HCT116 (cell line): ENCODE measurements around the gene SNED1. TPM values are rescaled to one million over a fixed set of nuclear protein-coding genes. Genes with fewer than 3 reads are reported as not detected.

Experiments used
- ATAC-seq: fragments of 200-7000 bp; cut with Tn5 transposase; 2 replicates; pipeline ENCODE4 v1.9.1; 2020; ENCODE audit warnings: mild to moderate bottlenecking, moderate library complexity
- BruUV-seq: library from RNA; stranded (reverse); fragments of 400-500 nt; replicated peaks from 2 replicates; lab custom pipeline; 2021; lab: Mats Ljungman, UMichigan
- CTCF ChIA-PET: fragments of 300-600 bp; sonication (Branson Sonifier 250); formaldehyde crosslinking; loops from one replicate; lab custom pipeline; 2021; ENCODE audit warnings: antibody characterized with exemption; lab: Charles Lee
- POLR2A ChIA-PET: fragments of 300-600, 350-600 bp; sonication (Branson Sonifier 250); formaldehyde crosslinking; loops from one replicate; lab custom pipeline; 2021; ENCODE audit warnings: antibody characterized with exemption; lab: Charles Lee
- RAD21 ChIA-PET, 2 experiments: fragments of 300-600 bp; sonication (Branson Sonifier 250); formaldehyde crosslinking; loops; one replicate each; lab custom pipeline; 2023; ENCODE audit warnings: low total read pairs in 2 of 2; ENCODE audit not compliant: uncharacterized antibody in 2 of 2, unreplicated experiment in 2 of 2, low non-redundant PET in 1 of 2; lab: Charles Lee
- DNase-seq: peaks from one replicate; pipeline ENCODE4 v3.0.0-alpha.2; 2010; ENCODE audit warnings: low read depth, low spot score
- H2AFZ ChIP-seq: fragments of 200-600 bp; shearing (Covaris generic), sonication (generic); 2 replicates; pipeline ENCODE4 v1.6.1; 2017; ENCODE audit warnings: low read depth, mixed run types, mixed read lengths, antibody characterized with exemption, low read length; ENCODE audit not compliant: poor library complexity, severe bottlenecking
- H3K27ac ChIP-seq: 2 replicates; pipeline ENCODE4 v1.5.1; 2012; ENCODE audit warnings: low read depth, low read length
- H3K27me3 ChIP-seq: fragments of 200-600 bp; sonication (generic); 2 replicates; pipeline ENCODE4 v1.6.1; 2016; ENCODE audit warnings: mixed run types, low read length, mixed read lengths; ENCODE audit not compliant: insufficient read depth
- H3K36me3 ChIP-seq, 2 experiments: fragments of 200-500 bp in 1 of 2; fragments of 200-600 bp in 1 of 2; sonication (Bioruptor generic) in 1 of 2; sonication (generic) in 1 of 2; 2 replicates each; pipeline versions ENCODE4 v1.5.1 to v1.6.1; 2014 to 2016; ENCODE audit warnings: low read length in 2 of 2, inconsistent platforms in 1 of 2, mixed read lengths in 1 of 2, mixed run types in 1 of 2; ENCODE audit not compliant: insufficient read depth in 2 of 2, control insufficient read depth in 1 of 2
- H3K4me1 ChIP-seq, 2 experiments: fragments of 200-600 bp in 1 of 2; sonication (generic) in 1 of 2; 2 replicates each; pipeline versions ENCODE4 v1.5.1 to v1.6.1; 2012 to 2017; ENCODE audit warnings: low read length in 2 of 2, inconsistent platforms in 1 of 2, mild to moderate bottlenecking in 1 of 2, mixed read lengths in 1 of 2, mixed run types in 1 of 2, moderate library complexity in 1 of 2; ENCODE audit not compliant: insufficient read depth in 2 of 2, control insufficient read depth in 1 of 2
- H3K4me2 ChIP-seq: fragments of 200-600 bp; sonication (generic); 2 replicates; pipeline ENCODE4 v1.6.1; 2017; ENCODE audit warnings: mixed run types, low read length, mixed read lengths
- H3K4me3 ChIP-seq, 2 experiments: fragments of 200-600 bp in 1 of 2; sonication (generic) in 1 of 2; replicated peaks in 1 of 2; 2 replicates each; pipeline ENCODE4 v1.5.1; 2011 to 2016; ENCODE audit warnings: low read length in 2 of 2, control low read depth in 1 of 2, low read depth in 1 of 2, mild to moderate bottlenecking in 1 of 2, mixed read lengths in 1 of 2, mixed run types in 1 of 2
- H3K79me2 ChIP-seq: fragments of 200-600 bp; sonication (generic); 2 replicates; pipeline ENCODE4 v1.6.1; 2017; ENCODE audit warnings: mild to moderate bottlenecking, mixed run types, low read length, moderate library complexity, mixed read lengths; ENCODE audit not compliant: insufficient read depth
- H3K9ac ChIP-seq: fragments of 200-600 bp; sonication (generic); 2 replicates; pipeline ENCODE4 v1.6.1; 2016; ENCODE audit warnings: low read length, mixed read lengths
- H3K9me2 ChIP-seq: fragments of 200-600 bp; sonication (generic), shearing (Covaris generic); 2 replicates; pipeline ENCODE4 v1.6.1; 2017; ENCODE audit warnings: mixed run types, mild to moderate bottlenecking, moderate library complexity; ENCODE audit not compliant: insufficient read depth
- H3K9me3 ChIP-seq, 2 experiments: fragments of 200-500 bp in 1 of 2; fragments of 200-600 bp in 1 of 2; sonication (Bioruptor generic) in 1 of 2; sonication (generic) in 1 of 2; 2 replicates each; pipeline ENCODE4 v1.6.1; 2014 to 2017; ENCODE audit warnings: low read length in 2 of 2, mixed read lengths in 2 of 2, inconsistent platforms in 1 of 2, low read depth in 1 of 2, mild to moderate bottlenecking in 1 of 2, mixed run types in 1 of 2, moderate library complexity in 1 of 2; ENCODE audit not compliant: control insufficient read depth in 1 of 2, insufficient read depth in 1 of 2
- H4K20me1 ChIP-seq: fragments of 200-600 bp; sonication (generic), shearing (Covaris generic); 2 replicates; pipeline ENCODE4 v1.6.1; 2017; ENCODE audit warnings: mixed run types, mild to moderate bottlenecking, moderate library complexity; ENCODE audit not compliant: insufficient read depth
- ATF3 ChIP-seq: IDR thresholded peaks from 2 replicates; pipeline ENCODE4 v1.6.1; 2012
- CEBPB ChIP-seq: IDR thresholded peaks from 2 replicates; pipeline ENCODE4 v1.6.1; 2012; ENCODE audit warnings: low read depth
- EZH2 ChIP-seq: fragments of 200-600 bp; sonication (generic); IDR thresholded peaks from 2 replicates; pipeline ENCODE4 v1.6.1; 2017; ENCODE audit warnings: antibody characterized with exemption, mixed run types
- JUND ChIP-seq: IDR thresholded peaks from 2 replicates; pipeline ENCODE4 v1.6.1; 2012
- POLR2A ChIP-seq: IDR thresholded peaks from 2 replicates; pipeline ENCODE4 v1.7.0; 2011; ENCODE audit warnings: borderline replicate concordance; ENCODE audit not compliant: insufficient read depth, insufficient read length; ENCODE audit errors: extremely low read depth
- POLR2AphosphoS5 ChIP-seq: IDR thresholded peaks from 2 replicates; pipeline ENCODE4 v1.6.1; 2011; ENCODE audit warnings: mild to moderate bottlenecking, low read depth, low read length, moderate library complexity
- SP1 ChIP-seq: IDR thresholded peaks from 2 replicates; pipeline ENCODE4 v1.6.1; 2012; ENCODE audit warnings: low read depth
- YY1 ChIP-seq: IDR thresholded peaks from 2 replicates; pipeline ENCODE4 v1.6.1; 2011; ENCODE audit warnings: low read length, low read depth, moderate library complexity, mild to moderate bottlenecking; ENCODE audit not compliant: insufficient replicate concordance; ENCODE audit errors: extremely low read depth
- ZNF274 ChIP-seq: fragments of 200-500 bp; sonication (Bioruptor generic); IDR thresholded peaks from 2 replicates; pipeline ENCODE4 v1.6.1; 2014; ENCODE audit warnings: mild to moderate bottlenecking, low read depth, low read length, inconsistent platforms
- intact Hi-C: fragments of 100-400 bp; cut with micrococcal nuclease; formaldehyde crosslinking; loops from 2 replicates; pipeline ENCODE4 v1.10.0; 2022
- total RNA-seq: library from RNA; stranded (reverse); gene quantifications from one replicate; pipeline ENCODE4 v1.2.1, GENCODE V29; 2021; ENCODE audit not compliant: unreplicated experiment
- TF ChIP-seq, protein P1 (sequence below): IDR thresholded peaks from 2 replicates; pipeline ENCODE4 v1.6.1; 2012; ENCODE audit warnings: low read depth
- TF ChIP-seq, protein P2 (sequence below): IDR thresholded peaks from 2 replicates; pipeline ENCODE4 v1.6.1; 2011; ENCODE audit warnings: mild to moderate bottlenecking, low read length, moderate library complexity; ENCODE audit not compliant: insufficient replicate concordance; ENCODE audit errors: extremely low read depth
- TF ChIP-seq, protein P3 (sequence below), 3 experiments: fragments of 200-600 bp in 1 of 3; sonication (generic) in 1 of 3; IDR thresholded peaks in 2 of 3; conservative IDR thresholded peaks in 1 of 3; 2 replicates each; pipeline ENCODE4 v1.5.1; 2012 to 2017; ENCODE audit warnings: low read depth in 2 of 3, low read length in 2 of 3, antibody characterized with exemption in 1 of 3, borderline replicate concordance in 1 of 3, control low read depth in 1 of 3, mild to moderate bottlenecking in 1 of 3, mixed read lengths in 1 of 3, mixed run types in 1 of 3, moderate library complexity in 1 of 3; ENCODE audit not compliant: insufficient read depth in 1 of 3
- TF ChIP-seq, protein P4 (sequence below): IDR thresholded peaks from 2 replicates; pipeline ENCODE4 v1.6.1; 2012

SNED1 gene
- total RNA-seq, 1 experiment from 2014 or later = 9.6 TPM

GRCh38 chr2:241082341-241083090 is 84.1 kb downstream of the SNED1 start:
- Histone ChIP-seq H2AFZ (no peak overlapping the region), H3K9me2 (no peaks in the 10 kb centered on the region), H3K79me2 (no peaks in the 10 kb centered on the region), H3K27ac (no peak overlapping the region), H3K4me2 (no peak overlapping the region), H3K4me1 (no peaks in the 10 kb centered on the region), H3K36me3 (peaks cover 0 to 8% of the 10 kb centered on the region in 2 experiments; a peak in 2 of 4 replicates), H3K9me3 (no peaks in the 10 kb centered on the region), H3K27me3 (no peaks in the 10 kb centered on the region), H3K4me3 (no peak overlapping the region), H4K20me1 (no peaks in the 10 kb centered on the region), H3K9ac (no peak overlapping the region)
- no TSS peak for BruUV-seq
- DNase-seq (no peak), ATAC-seq (no peak)
- intact Hi-C loops = no loop called here
- ChIA-PET CTCF (no interaction called here), RAD21 (no interaction called here), POLR2A (no interaction called here)
- TF ChIP-seq, protein P1, sequence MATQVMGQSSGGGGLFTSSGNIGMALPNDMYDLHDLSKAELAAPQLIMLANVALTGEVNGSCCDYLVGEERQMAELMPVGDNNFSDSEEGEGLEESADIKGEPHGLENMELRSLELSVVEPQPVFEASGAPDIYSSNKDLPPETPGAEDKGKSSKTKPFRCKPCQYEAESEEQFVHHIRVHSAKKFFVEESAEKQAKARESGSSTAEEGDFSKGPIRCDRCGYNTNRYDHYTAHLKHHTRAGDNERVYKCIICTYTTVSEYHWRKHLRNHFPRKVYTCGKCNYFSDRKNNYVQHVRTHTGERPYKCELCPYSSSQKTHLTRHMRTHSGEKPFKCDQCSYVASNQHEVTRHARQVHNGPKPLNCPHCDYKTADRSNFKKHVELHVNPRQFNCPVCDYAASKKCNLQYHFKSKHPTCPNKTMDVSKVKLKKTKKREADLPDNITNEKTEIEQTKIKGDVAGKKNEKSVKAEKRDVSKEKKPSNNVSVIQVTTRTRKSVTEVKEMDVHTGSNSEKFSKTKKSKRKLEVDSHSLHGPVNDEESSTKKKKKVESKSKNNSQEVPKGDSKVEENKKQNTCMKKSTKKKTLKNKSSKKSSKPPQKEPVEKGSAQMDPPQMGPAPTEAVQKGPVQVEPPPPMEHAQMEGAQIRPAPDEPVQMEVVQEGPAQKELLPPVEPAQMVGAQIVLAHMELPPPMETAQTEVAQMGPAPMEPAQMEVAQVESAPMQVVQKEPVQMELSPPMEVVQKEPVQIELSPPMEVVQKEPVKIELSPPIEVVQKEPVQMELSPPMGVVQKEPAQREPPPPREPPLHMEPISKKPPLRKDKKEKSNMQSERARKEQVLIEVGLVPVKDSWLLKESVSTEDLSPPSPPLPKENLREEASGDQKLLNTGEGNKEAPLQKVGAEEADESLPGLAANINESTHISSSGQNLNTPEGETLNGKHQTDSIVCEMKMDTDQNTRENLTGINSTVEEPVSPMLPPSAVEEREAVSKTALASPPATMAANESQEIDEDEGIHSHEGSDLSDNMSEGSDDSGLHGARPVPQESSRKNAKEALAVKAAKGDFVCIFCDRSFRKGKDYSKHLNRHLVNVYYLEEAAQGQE = no peak
- TF ChIP-seq EZH2 (no peak), POLR2AphosphoS5 (no peak), YY1 (no peak), JUND (no peak), ZNF274 (no peak), ATF3 (no peak), POLR2A (no peak), CEBPB (no peak), SP1 (no peak)
- TF ChIP-seq, protein P2, sequence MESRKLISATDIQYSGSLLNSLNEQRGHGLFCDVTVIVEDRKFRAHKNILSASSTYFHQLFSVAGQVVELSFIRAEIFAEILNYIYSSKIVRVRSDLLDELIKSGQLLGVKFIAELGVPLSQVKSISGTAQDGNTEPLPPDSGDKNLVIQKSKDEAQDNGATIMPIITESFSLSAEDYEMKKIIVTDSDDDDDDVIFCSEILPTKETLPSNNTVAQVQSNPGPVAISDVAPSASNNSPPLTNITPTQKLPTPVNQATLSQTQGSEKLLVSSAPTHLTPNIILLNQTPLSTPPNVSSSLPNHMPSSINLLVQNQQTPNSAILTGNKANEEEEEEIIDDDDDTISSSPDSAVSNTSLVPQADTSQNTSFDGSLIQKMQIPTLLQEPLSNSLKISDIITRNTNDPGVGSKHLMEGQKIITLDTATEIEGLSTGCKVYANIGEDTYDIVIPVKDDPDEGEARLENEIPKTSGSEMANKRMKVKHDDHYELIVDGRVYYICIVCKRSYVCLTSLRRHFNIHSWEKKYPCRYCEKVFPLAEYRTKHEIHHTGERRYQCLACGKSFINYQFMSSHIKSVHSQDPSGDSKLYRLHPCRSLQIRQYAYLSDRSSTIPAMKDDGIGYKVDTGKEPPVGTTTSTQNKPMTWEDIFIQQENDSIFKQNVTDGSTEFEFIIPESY = no peak
- TF ChIP-seq, protein P3, sequence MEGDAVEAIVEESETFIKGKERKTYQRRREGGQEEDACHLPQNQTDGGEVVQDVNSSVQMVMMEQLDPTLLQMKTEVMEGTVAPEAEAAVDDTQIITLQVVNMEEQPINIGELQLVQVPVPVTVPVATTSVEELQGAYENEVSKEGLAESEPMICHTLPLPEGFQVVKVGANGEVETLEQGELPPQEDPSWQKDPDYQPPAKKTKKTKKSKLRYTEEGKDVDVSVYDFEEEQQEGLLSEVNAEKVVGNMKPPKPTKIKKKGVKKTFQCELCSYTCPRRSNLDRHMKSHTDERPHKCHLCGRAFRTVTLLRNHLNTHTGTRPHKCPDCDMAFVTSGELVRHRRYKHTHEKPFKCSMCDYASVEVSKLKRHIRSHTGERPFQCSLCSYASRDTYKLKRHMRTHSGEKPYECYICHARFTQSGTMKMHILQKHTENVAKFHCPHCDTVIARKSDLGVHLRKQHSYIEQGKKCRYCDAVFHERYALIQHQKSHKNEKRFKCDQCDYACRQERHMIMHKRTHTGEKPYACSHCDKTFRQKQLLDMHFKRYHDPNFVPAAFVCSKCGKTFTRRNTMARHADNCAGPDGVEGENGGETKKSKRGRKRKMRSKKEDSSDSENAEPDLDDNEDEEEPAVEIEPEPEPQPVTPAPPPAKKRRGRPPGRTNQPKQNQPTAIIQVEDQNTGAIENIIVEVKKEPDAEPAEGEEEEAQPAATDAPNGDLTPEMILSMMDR (IDR thresholded peaks at IDR 0.05 in 2 of 3, conservative IDR thresholded peaks at IDR 0.05 in 1 of 3; ENCODE audit: borderline replicate concordance in 1 of 3, insufficient read depth in 1 of 3, low read depth in 2 of 3, low read length in 2 of 3) = no peak
- TF ChIP-seq, protein P4, sequence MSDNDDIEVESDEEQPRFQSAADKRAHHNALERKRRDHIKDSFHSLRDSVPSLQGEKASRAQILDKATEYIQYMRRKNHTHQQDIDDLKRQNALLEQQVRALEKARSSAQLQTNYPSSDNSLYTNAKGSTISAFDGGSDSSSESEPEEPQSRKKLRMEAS = no peak
